Right atrium auricular region (tissue), 2 donors: ENCODE data around the gene ACACB. TPM values are rescaled to one million over a fixed set of nuclear protein-coding genes. Genes with fewer than 3 reads are reported as not detected.

Experiments
- DNase-seq: peaks from one replicate; pipeline ENCODE4 v3.0.0-alpha.2; 2019; ENCODE audit warnings: low spot score
- H3K27ac ChIP-seq, 2 donors: fragments of 200-600 bp; sonication (generic); 1 replicate in 1 of 2; 2 replicates in 1 of 2; pipeline ENCODE4 v1.5.1; 2016 to 2019
- H3K27me3 ChIP-seq, 2 donors: fragments of 200-600 bp; sonication (generic); one replicate each; pipeline versions ENCODE4 v1.5.1 to v1.6.0; 2017 to 2019
- H3K36me3 ChIP-seq: fragments of 200-600 bp; sonication (generic); one replicate; pipeline ENCODE4 v1.5.1; 2016
- H3K4me1 ChIP-seq, 2 donors: fragments of 200-600 bp; sonication (generic); one replicate each; pipeline versions ENCODE4 v1.5.1 to v1.6.0; 2017 to 2019
- H3K4me3 ChIP-seq, 2 donors: fragments of 200-600 bp; sonication (generic); 1 replicate in 1 of 2; 2 replicates in 1 of 2; pipeline ENCODE4 v1.5.1; 2017 to 2019; ENCODE audit warnings: mild to moderate bottlenecking in 1 of 2, moderate library complexity in 1 of 2
- H3K9me3 ChIP-seq, 2 donors: fragments of 200-600 bp; sonication (generic); one replicate each; pipeline ENCODE4 v1.5.1; 2019
- CTCF ChIP-seq, 2 donors: fragments of 200-600 bp; sonication (generic); IDR thresholded peaks; one replicate each; pipeline ENCODE4 v1.5.1; 2019; ENCODE audit warnings: antibody characterized with exemption in 2 of 2
- total RNA-seq, 2 donors: library from RNA; depleted of rRNA; stranded (reverse); fragments of >200 nt; gene quantifications; one replicate each; pipeline ENCODE4 v1.1.0, GENCODE V29; 2016

Gene ACACB
- total RNA-seq, 2 donors from 2014 or later: 76.8 to 104 TPM

GRCh38 chr12:109222062-109222461 is 105.7 kb downstream of the ACACB start:
- H3K27ac ChIP-seq: peak overlapping the region; percentile 7 to 18

DNA sequence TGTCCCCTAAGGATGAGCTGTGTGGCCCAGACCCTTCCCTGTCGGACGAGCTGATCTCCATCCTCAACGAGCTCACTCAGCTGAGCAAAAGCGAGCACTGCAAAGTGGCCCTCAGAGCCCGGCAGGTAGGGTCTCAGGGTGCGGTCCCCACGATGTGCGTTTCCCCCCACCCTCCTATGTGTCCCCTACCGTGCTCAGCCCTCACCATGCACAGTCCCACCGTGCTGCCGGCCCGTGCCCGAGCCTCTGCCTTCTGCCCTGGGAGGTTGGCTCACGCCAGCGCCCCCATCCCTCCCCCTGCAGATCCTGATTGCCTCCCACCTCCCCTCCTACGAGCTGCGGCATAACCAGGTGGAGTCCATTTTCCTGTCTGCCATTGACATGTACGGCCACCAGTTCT is 106.1 kb downstream of the ACACB start:
- Histone ChIP-seq H3K4me1 (peaks cover 0 to 4% of the 10 kb centered on the region in 2 donors), H3K27ac (peak overlapping the region in 1 of 2 donors; percentile 5)

More at GRCh38 chr12:109222062-109222461, 105.7 kb downstream of the ACACB start:
- no peak for DNase-seq
- Histone ChIP-seq H3K4me1 (peaks cover 0 to 4% of the 10 kb centered on the region in 2 donors), H3K27me3 (no peaks in the 10 kb centered on the region), H3K4me3 (no peak overlapping the region), H3K36me3 (peaks cover 94% of the 10 kb centered on the region), H3K9me3 (no peaks in the 10 kb centered on the region)
- no peak for TF ChIP-seq CTCF (IDR thresholded peaks at IDR 0.05)

DNA sequence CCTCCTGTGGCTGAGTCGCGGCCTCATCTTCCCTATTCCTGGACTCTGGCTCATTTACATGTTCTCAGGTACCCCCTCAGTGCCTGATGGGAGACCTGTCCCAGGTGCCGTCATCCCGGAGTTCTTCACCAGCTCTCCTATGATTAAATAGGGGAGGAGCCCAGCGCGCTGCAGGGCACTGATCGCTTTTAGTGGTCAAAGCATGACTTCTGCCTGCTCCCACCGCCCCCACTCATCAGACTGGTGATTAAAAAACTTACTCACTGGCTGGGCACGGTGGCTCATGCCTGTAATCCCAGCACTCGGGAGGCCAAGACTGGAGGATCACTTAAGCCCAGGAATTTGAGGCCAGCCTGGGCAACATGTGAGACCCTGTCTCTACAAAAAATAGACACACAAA is 106.8 kb downstream of the ACACB start:
- H3K27ac ChIP-seq: no peak overlapping the region

More for the DNA sequence above, 106.1 kb downstream of the ACACB start:
- Histone ChIP-seq H3K4me3 (no peak overlapping the region), H3K27me3 (no peaks in the 10 kb centered on the region), H3K36me3 (peaks cover 94% of the 10 kb centered on the region), H3K9me3 (no peaks in the 10 kb centered on the region)
- no peak for TF ChIP-seq CTCF (IDR thresholded peaks at IDR 0.05)
- DNase-seq: no peak

GRCh38 chr12:109223868-109224267 is 107.5 kb downstream of the ACACB start:
- H3K27ac ChIP-seq: no peak overlapping the region
- no peaks in the 10 kb centered on the region for H3K9me3 ChIP-seq
- H3K36me3 ChIP-seq: peaks cover 94% of the 10 kb centered on the region
- H3K27me3 ChIP-seq: no peaks in the 10 kb centered on the region
- H3K4me3 ChIP-seq: no peak overlapping the region
- DNase-seq: no peak
- H3K4me1 ChIP-seq: peaks cover 0 to 4% of the 10 kb centered on the region in 2 donors
- TF ChIP-seq CTCF (IDR thresholded peaks at IDR 0.05): no peak

More for the DNA sequence above, 106.8 kb downstream of the ACACB start:
- Histone ChIP-seq H3K36me3 (peaks cover 94% of the 10 kb centered on the region), H3K9me3 (no peaks in the 10 kb centered on the region), H3K27me3 (no peaks in the 10 kb centered on the region), H3K4me3 (no peak overlapping the region), H3K4me1 (peaks cover 0 to 4% of the 10 kb centered on the region in 2 donors)
- TF ChIP-seq CTCF (IDR thresholded peaks at IDR 0.05): no peak
- DNase-seq: no peak

DNA sequence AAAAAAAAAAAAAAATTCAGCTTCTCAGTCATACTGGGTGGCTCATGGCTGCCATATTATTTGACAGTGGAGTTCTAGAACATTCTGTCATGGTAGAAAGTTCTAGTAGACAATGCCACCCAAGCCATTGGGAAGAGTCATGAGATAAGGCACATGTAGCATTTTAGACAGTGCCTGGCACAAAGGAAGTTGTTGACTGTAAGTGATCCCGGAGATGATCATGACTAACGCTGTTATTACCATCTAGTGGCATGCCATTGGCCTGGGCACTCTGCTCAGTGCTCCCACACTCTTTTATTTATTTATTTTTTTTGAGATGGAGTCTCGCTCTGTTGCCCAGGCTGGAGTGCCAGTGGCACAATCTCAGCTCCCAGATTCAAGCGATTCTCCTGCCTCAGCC is 112.3 kb downstream of the ACACB start:
- no peaks in the 10 kb centered on the region for H3K9me3 ChIP-seq
- no peak for TF ChIP-seq CTCF (IDR thresholded peaks at IDR 0.05)
- DNase-seq: no peak
- no peak overlapping the region for H3K27ac ChIP-seq
- peaks cover 97% of the 10 kb centered on the region for H3K36me3 ChIP-seq
- no peaks in the 10 kb centered on the region for H3K27me3 ChIP-seq
- no peaks in the 10 kb centered on the region for H3K4me1 ChIP-seq
- H3K4me3 ChIP-seq: no peak overlapping the region

- Histone ChIP-seq H3K36me3 (peaks cover 96% of the 10 kb centered on the region), H3K27ac (no peak overlapping the region)
Measured at GRCh38 chr12:109230193-109230592, 113.8 kb downstream of the ACACB start.

More at GRCh38 chr12:109230193-109230592, 113.8 kb downstream of the ACACB start:
- Histone ChIP-seq H3K4me3 (no peak overlapping the region), H3K4me1 (no peaks in the 10 kb centered on the region), H3K9me3 (no peaks in the 10 kb centered on the region), H3K27me3 (no peaks in the 10 kb centered on the region)
- DNase-seq: no peak
- TF ChIP-seq CTCF (IDR thresholded peaks at IDR 0.05): no peak
